SKM-1 (cell line): ENCODE measurements around the gene GRIN2A.
"Not testable (repeated sequence)": the region's sequence is repeated elsewhere in the genome, so short reads cannot be mapped to it uniquely, and the experiment has no call there.

Source experiments
- DNase-seq: peaks from one replicate; lab custom pipeline; 2025; ENCODE audit not compliant: unreplicated experiment; lab: John Stamatoyannopoulos, UW

Gene GRIN2A

DNA sequence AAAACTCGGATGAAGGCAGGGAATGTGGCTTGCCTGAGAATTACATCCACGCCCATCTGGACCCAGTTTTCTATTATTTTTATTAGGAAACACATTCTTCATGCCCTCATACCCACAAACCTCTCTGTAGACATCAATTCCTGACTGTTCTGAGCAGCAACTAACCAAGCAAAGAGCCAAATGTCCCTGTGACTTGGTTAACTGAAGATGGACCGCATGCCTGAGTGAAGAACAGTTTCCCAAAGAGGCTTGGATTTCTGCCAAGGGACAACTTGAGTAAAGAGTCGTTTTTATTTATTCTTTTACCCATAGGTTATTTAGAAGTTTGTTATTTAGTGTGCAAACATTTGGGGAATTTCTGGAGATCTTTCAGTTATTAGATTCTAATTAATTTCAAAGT is 259.8 kb downstream of the GRIN2A start:
- no peak for DNase-seq

DNA sequence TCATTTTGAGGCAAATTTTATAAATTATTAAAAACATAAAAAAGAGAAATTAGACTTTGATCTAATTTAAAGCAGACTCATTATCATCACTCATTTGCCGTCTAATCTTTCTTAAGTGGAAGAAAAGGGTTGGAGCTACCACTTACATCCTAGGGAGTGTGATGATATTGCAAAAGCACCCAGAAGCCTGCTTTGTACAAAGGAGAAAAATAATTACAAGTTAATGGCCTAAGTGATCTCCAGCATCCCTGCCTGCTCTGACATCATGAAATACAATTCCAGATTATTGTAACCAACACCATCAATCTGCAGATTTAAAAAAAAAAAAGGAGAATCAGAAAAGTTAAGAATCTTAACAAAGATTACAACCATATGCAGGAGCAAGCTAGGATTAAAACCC is 260.2 kb downstream of the GRIN2A start:
- DNase-seq, result no peak

DNA sequence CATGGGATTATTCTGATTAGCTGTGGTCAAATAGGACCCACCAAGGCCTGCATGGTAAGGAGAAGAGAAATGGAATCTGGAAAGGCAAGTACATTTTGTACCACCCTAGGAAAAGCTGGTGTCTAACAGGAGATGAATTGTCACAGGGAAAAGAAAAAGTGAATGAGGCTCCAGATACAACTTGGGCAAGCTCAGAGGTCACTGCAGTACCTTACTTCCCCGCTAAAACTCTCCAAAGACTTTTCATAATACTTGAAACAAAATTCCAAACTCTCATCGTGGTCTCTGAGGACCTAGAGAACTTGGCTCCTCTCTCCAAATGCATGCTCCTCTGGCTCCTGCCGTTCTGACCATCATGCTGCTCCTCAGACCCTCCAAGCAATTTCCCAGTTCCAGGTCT is 262.8 kb downstream of the GRIN2A start:
- no peak for DNase-seq

DNA sequence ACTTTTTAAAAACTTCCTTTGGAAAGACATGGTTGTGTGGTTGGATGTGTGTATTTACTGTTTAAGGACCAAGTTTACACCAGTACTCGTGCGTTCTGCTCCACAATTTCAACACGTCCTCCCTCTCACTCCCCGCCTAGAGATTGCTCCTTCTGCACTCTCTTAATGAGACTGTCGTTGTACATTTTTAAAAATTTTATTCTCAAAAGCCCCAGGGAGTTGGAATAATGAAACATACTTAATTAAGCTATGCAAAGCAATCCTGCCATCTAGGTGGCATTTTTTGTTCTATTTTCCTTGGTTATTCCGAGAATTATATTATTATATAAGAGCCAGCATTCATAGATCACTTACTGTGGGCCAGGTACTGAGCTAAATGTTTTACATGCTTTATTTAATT is 264.5 kb downstream of the GRIN2A start:
- DNase-seq, result no peak

DNA sequence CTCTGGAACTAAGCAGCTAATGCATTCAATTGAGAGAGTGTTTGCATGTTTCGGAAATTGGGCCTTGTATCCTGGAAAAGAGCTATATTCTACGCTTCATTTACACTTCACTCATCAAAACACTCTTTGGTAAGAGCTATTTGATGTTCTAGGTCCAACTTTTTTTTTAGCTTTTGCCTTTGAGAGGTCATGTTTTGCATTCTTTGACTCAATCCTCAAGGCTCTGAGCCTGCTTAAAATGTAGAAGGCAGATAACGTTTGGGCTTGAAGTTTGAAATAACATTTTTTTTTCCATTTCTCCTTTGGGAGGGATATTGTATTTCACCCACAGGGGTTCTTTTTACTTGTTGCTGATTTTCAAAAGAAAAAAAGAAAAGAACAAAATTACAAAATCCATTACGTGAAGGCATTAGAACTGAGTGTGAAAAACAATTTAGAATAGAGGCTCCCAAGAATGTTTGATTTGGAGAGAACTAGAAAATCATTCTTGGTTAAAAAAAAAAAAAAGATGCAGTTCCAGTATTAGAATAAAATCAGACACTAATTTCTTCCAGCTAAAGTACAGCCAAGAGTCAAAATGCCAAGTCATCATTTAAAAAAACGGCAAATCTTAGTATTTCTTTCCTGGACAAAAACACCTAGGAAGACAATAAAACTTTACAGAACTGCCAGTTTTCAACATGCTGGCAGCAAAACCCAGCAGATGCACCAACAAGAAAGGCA is 268.5 kb downstream of the GRIN2A start:
- DNase-seq, result no peak

DNA sequence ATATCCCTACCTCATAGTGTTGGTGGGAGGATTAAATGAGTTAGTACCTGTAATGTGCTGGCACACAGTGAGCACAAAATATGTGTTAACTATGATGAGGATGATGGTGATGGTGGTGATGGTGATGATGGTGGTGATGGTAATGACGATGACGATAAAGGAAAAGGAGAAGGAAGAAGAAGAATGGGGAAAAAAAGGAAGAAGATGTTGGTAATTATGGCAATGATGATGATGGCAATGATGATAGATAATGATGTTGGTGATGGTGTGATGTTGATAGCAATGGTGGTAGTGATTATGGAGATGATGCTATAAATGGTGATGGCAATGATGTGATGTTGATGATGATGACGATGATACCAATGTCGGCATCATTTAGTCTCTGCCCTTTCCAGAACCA is 270.2 kb downstream of the GRIN2A start:
- DNase-seq, result no peak

DNA sequence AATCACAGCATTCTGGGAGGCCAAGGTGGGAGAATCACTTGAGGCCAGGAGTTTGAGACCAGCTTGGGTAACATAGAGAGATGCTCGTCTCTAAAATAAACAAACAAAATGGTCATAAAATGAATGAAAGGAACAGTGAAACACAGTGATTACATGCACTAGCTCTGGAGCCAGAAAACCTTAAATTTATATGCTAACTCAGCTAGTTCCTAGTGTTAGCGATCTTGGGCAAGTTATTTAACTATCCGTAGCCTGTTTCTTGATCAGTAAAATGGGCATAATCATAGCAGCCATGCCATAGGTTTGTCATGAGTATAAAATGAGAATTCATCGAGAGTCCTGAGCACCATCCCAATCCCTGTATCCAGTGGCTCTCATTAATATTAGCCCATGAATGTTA is 271.0 kb downstream of the GRIN2A start:
- DNase-seq, result no peak

DNA sequence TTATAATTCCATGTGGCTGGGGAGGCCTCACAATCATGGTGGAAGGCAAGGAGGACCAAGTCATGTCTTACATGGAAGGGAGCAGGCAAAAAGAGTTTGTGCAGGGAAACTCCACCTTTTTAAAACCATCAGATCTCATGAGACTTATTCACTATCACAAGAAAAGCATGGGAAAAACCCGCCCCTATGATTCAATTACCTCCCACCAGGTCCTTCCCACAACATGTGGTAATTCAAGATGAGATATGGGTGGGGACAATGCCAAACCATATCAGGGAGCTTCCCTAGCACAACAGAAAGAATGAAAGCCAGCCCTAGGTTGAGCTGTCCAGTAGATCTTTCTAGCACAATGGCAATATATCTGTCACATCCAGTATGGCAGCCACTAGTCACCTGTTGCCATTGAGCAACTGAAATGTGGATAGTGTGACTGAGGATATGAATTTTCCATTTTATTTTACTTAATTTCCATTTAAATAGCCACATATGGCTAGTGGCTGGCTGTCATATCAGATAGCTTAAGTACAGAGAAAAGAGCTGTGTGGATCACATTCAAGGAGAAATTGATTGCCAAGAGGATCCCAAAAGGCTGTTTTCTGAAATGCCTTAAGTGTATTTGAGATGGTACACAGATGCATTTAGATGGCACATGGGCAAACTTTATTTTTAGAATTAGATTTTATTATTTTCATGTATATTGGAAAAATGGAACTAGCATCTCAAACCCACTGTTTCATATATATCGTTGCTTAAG is 273.0 kb downstream of the GRIN2A start:
- no peak for DNase-seq

DNA sequence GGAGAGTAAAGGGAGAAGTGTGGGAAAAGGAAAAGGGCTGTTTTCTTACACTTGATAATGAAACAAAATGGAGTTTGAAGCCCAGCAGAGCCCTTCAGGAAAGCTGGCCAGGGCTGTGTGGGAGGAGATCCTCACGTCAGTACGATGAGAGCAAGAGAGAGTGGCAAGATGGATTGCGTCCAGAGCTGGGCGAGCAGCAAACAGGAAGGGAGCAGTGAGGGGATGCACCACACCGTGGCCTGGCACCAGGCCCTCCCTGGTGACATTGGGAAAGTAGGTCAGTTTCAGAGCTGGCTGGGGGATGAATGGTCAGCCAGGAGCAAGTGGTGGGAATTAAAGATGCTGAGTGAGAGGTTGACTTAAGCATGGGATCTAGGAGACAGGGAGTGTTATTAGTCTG is 273.6 kb downstream of the GRIN2A start:
- DNase-seq, result no peak

DNA sequence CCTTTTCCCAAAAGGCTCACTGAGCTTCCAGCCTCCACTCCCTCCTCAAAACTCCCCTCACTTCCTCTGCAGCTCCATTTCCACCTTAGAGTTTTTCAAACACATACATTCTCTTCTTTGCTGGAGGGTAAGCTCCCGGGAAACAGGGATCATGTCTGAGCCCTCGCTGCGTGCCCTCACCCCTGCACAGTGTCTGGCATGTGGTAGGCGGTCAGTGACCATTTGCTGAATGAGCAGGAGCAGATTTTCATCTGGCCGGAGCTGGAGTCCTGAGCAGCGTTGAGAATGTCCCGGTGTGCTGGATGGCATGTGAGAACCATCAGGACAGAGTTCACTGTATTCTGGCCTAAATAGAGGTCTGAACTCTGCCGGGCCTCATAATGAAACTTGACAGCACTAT is 274.5 kb downstream of the GRIN2A start:
- no peak for DNase-seq

DNA sequence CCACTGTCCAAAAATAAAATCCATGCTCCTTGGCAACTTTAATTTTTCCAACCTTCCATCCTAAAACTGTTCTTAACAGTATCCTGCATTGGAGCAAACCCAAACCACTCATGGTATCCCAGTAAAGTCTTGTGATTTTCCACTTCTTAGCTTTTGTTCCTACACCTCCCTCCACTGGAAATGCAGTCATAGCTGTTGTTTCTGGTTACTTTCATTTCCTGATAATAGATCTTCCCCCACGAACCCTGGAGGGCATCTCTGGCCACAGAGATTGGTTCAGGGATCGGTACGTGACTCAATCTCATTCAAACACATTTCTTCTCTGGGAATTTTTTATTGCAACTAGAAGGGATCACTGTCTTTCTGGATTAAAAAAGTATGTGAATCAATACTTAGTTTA is 276.0 kb downstream of the GRIN2A start:
- no peak for DNase-seq

DNA sequence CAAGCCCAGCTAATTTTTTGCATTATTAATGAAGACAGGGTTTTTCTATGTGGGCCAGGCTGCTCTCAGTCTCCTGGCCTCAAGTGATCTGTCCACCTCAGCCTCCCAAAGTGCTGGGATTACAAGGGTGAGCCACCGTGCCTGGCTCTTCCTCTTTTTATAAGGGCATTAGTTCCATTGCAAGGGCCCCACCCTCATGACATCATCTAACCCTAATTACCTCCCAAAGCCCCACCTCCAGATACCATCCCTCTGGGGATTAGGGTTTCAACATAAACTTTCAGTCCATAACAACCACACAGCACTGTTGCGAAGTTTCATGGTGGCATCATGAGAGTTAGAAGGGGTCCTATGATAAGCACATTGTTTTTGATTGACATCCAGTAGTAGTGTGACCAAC is 277.7 kb downstream of the GRIN2A start:
- DNase-seq, result no peak

DNA sequence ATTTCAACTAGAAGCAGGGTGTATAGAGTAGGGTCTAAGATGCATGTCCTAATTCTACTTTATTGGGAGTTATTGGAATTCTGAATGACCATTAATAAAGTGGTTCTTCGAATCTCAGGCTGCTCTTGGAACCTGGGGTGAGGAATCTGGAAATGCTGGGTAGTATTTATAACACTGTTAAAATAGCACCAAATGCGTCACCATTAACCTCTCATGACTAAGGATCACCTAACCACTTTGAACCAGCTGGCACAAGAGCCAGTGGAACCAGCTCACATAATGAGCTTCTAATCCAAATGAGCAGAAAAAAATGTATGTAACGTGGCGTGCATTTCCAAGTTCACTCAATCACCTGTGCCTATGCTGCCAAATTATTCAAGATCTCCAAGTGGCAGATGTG is 281.7 kb downstream of the GRIN2A start:
- no peak for DNase-seq

DNA sequence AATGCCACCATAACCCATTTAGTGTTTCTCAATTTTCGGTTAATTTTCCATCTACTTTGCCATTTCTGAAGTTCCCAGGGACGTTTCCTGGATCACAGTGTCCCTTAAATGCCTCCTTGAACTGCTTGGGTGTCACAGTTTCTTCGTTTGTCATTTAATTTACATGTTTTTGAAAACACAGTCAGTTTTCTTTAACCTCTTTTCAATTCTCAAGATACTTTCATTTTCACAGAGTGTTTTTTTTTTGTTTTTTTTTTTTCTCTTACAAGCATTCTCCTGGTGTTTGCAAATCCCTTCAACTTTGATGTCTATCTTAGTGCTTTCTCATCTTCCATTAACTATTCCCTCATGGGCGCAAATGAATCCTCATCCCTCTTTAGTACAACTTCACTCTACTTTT is 283.7 kb downstream of the GRIN2A start:
- no peak for DNase-seq

DNA sequence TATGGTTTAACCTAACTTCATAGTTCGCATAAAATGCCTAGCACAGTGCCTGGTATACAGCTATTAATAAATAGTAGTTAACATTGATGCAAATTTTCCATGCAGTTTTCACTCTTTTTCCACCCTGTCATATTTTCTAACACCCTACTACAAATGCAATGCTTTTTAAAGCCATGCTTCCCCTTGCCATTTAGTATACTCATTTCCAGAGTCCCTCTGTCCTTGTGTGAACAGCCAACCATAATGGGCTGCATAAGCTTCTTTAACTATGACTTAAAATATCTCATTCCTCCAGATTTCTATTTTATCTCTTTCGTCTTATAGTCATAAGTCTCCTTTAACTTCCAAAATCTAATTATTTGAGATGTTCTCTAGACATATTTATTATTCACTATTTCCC is 284.1 kb downstream of the GRIN2A start:
- no peak for DNase-seq

DNA sequence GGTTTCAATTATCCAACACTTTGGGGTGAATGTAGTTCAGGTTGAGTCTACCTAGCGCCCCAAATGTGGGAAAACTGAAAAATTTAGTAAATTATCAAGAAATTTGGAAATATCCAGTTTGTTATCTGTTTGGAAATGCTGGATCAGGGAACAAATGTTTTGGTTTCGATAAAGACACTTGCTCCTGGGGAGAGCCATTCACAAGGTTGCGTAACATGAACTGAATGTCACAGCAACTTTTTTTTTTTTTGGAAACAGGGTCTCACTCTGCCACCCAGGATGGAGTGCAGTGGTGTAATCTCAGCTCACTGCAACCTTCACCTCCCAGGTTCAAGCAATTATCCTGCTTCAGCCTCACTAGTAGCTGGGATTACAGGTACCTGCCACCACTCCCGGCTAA is 286.4 kb downstream of the GRIN2A start:
- no peak for DNase-seq

DNA sequence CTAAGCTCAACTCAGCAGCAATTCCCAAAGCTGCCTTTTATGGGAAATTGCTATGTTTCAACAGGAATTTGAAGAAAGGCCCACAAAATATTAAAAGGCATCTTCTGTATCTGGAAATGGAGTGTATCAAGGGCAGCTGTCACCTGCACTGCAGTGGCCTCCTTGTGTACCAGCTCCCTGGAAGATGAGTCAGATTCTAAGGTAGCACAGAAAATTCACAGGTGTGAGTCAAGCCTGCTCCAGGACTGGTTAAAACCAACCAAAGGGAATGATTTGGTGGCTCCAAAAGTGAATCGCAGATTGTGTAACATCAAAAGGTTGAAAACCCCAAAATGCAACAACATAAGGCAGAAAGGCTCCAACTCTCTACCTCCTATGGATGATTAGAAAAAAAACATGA is 296.4 kb downstream of the GRIN2A start:
- DNase-seq, result no peak

DNA sequence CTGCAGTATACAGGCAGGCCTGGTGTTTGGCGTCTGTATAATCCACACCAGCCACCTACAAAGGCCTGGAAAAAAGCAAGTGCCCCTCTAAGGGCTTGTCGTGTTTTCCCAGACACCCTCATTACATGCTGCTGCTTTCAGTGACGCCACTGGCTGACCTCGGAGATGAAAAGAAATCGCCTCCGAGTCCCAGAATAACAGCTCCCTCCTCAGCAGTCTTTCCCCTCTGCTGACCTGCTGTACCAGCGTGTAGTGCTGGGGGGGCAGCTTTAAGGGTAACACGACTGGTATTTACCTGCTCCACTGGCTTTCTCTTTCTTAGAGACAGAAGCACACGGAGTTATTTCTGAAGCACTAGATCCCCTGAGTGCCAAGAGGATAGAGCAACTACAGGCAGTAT is 296.8 kb downstream of the GRIN2A start:
- no peak for DNase-seq

DNA sequence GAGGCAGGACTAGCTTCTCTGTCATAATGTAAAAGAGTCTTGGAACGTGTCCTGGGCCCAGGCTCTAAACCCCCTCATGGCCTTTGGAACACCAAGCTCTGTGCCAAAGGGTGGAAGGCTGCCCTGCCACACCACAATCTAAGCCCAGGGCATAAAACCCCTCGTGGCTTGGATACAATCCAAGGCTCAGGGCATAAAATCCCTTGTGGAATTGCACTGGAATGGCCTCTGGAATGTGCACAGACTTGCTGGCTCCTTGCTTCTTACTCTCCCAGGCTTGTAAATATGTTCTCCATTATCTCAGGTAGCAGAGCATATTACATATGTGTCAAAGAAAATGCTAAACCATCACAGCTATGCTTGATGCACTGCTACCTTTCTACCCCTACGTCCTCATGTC is 306.2 kb downstream of the GRIN2A start:
- DNase-seq, result not testable (repeated sequence)

DNA sequence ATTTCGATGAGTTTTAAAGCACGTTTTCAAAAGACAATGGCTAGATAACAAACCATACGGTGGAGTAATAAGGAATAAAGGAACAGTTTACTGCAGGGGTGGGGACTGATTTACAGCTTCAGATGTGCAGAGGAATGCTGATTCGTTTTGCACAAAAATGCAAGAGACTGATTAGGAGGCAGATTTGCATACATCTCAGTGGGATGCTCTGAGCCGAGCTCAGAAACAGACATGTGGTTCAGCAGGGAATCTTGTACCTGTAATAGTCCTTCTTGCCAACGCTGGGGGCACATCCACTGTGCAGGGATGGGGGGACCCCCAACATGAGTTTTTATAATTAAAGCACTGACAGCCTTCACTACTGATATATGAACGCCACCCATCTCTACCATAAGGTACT is 308.0 kb downstream of the GRIN2A start:
- DNase-seq, result no peak

DNA sequence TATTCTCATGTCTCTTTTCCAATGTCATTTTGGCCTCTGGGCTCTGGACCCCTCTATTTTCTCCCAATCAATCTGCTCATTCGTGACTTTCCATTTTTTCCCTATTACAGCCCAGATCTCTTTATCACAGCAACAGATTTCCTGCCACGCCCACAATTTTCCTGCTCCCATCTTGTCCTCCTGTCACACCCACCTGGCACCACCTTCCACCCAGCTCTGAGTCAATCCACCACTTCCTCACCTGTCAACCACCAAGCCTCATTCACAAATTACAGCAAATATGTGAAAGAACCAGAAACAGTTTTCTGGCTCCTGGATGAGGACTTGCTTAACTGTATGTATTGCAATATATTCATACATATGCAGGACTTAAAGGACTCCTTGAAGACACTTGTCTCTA is 311.3 kb downstream of the GRIN2A start:
- no peak for DNase-seq

DNA sequence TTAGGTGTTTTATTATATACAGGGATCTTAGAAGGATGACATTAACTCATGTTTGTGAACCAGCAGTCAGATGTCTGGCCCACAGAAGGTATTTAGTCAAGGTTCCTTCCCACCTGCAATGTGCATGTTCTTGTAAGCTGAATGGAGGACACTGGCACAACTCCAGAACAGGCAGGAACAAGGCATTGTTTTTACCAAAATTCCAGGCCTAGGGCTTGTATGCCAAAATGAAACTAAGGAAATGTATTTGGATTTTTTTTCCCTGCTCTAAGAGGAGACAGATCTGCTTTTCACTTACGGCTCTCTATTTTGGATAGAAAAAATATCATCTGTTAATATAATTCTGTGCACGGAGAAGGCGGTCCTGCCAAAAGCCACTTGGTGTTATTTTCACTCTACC is 312.5 kb downstream of the GRIN2A start:
- no peak for DNase-seq

DNA sequence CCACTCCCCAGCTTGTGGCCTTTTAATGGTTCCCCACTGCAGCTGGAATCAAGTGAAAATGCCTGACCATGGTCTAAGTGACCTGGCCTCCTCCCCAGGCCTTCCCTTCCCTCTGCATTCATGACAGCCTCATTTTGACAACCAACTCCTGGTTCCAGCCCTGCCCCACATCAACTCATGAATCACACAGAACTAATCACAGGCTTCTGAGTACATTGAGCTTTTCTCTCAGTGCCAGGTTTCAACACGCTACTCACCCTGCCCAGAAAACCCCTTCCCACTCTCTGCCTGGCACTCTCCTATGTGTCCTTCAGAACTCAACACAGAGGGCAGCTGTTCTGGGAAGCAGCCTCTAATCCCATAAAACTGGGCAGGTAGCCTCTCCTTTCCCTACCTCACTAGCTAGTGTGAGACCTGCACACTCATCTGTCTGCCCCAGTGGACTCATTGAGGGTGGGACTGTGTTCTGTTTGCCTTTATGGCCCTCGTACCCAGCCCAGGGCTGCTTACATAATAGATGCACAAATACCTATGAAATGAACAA is 313.6 kb downstream of the GRIN2A start:
- no peak for DNase-seq
